ENCODE measurements around the gene GPR37L1. TPM values are rescaled to one million over a fixed set of nuclear protein-coding genes. Genes with fewer than 3 reads are reported as not detected.
A peak's percentile ranks its signal among the peaks of the same experiment; 100 is the strongest.

The GPR37L1 gene
- total and polyA plus RNA-seq, 2 of the 4 experiments (the other 2 are of a cell fraction): 0.02 TPM; not detected in 1

- no peaks in the 10 kb centered on the region for H4K20me1 ChIP-seq (ENCODE audit: insufficient read depth, low read length)
- no peak overlapping the region for H4K5ac ChIP-seq (ENCODE audit: low read depth, low read length)
- no peaks in the 10 kb centered on the region for H3K9me3 ChIP-seq (ENCODE audit: control insufficient read depth, insufficient read depth, low read length)
- no peak overlapping the region for H2BK20ac ChIP-seq (ENCODE audit: low read depth, low read length)
- H3K36me3 ChIP-seq (ENCODE audit: control insufficient read depth, insufficient read depth, low read length): no peaks in the 10 kb centered on the region
- H3K18ac ChIP-seq (ENCODE audit: low read depth, low read length): no peak overlapping the region
- H3K4me2 ChIP-seq (ENCODE audit: low read depth, low read length): no peak overlapping the region
- H4K91ac ChIP-seq (ENCODE audit: insufficient read depth, low read depth, low read length): no peak overlapping the region
- H3K56ac ChIP-seq (ENCODE audit: extremely low read depth, insufficient read depth, low read length): no peak overlapping the region
- no TSS peak for BruUV-seq (replicated peaks)
- intact Hi-C loops (cut with micrococcal nuclease) (loop anchor here (10.0 kb wide), 1 partner anchor 891 kb away; no protein-coding TSS in a partner anchor), in situ Hi-C loops (cut with MboI; ENCODE audit: low sequenced_read_pairs) (no loop called here), dilution Hi-C loops (cut with HindIII; ENCODE audit: low sequenced_read_pairs, unreplicated experiment) (no loop called here)
- TF ChIP-seq MAZ (IDR thresholded peaks at IDR 0.05; ENCODE audit: borderline replicate concordance, low read depth, low read length) (no peak), FOS (IDR thresholded peaks at IDR 0.05; ENCODE audit: low read depth, low read length) (no peak), NFE2L2 (IDR thresholded peaks at IDR 0.05; ENCODE audit: low read depth, low read length) (no peak), USF2 (IDR thresholded peaks at IDR 0.05; ENCODE audit: low read depth, low read length) (no peak), MAFK (IDR thresholded peaks at IDR 0.05; ENCODE audit: low read depth, low read length) (no peak), CTCF (conservative IDR thresholded peaks at IDR 0.05; ENCODE audit: low read depth, low read length) (no peak), CEBPB (IDR thresholded peaks at IDR 0.05; ENCODE audit: low read depth, low read length) (no peak), POLR2A (IDR thresholded peaks at IDR 0.05; ENCODE audit: low read depth, low read length) (no peak), ELK1 (IDR thresholded peaks at IDR 0.05; ENCODE audit: borderline replicate concordance, low read depth, low read length) (no peak), RFX5 (IDR thresholded peaks at IDR 0.05; ENCODE audit: low read depth, low read length) (no peak), RCOR1 (IDR thresholded peaks at IDR 0.05; ENCODE audit: insufficient replicate concordance, low read length) (no peak), SMC3 (IDR thresholded peaks at IDR 0.05; ENCODE audit: low read depth, low read length) (no peak), CHD1 (IDR thresholded peaks at IDR 0.05; ENCODE audit: low read depth, low read length) (no peak)
- POLR2A ChIA-PET (ENCODE audit: unreplicated experiment): no interaction called here
- ATAC-seq (ENCODE audit: low read depth) (no peak), DNase-seq (peak; percentile 12)
- no peak overlapping the region for H3K9ac ChIP-seq (ENCODE audit: low read depth, low read length)
- no peak overlapping the region for H3K4me3 ChIP-seq (ENCODE audit: insufficient read depth, low read depth, low read length)
- CTCF ChIA-PET: interaction anchor here (1.0 kb wide), 1 partner anchor 11 kb away, joined by 5 read pairs; no protein-coding TSS in a partner anchor
- H3K14ac ChIP-seq (replicated peaks; ENCODE audit: low read depth, low read length): no peak overlapping the region
- H2BK15ac ChIP-seq (ENCODE audit: low read depth, low read length): no peak overlapping the region
- peaks cover 47% of the 10 kb centered on the region for H3K27me3 ChIP-seq (ENCODE audit: control insufficient read depth, insufficient read depth, low read length)
- no peak overlapping the region for H2AFZ ChIP-seq (replicated peaks; ENCODE audit: low read length, poor library complexity)
- no peak overlapping the region for H3K27ac ChIP-seq (ENCODE audit: insufficient read depth, low read length)
- H2AK9ac ChIP-seq (replicated peaks; ENCODE audit: low read depth, low read length, poor library complexity): no peak overlapping the region
- no peaks in the 10 kb centered on the region for H3K79me1 ChIP-seq (ENCODE audit: low read depth in 1 of 2, low read length in 2 of 2)
- 77% methylated on average over 3 of the region's 9 CpGs; no CpG with 5 or more reads in 1 of the 2 experiments for WGBS, 2 experiments (ENCODE audit: extremely low coverage in 2 of 2, insufficient read length in 1 of 2)
- no peak overlapping the region for H3K4ac ChIP-seq (ENCODE audit: low read depth, low read length)
- no peak overlapping the region for H2BK5ac ChIP-seq (ENCODE audit: low read depth, low read length, poor library complexity, severe bottlenecking)
- H4K8ac ChIP-seq (ENCODE audit: low read depth in 2 of 2, low read length in 2 of 2): no peak overlapping the region
- H3K9me1 ChIP-seq (ENCODE audit: insufficient read depth, low read length): no peaks in the 10 kb centered on the region
- H2BK120ac ChIP-seq (ENCODE audit: low read depth, low read length): no peak overlapping the region
- no peak overlapping the region for H3K23ac ChIP-seq (ENCODE audit: low read depth, low read length)
- no peaks in the 10 kb centered on the region for H3K4me1 ChIP-seq (ENCODE audit: control insufficient read depth, insufficient read depth, low read length)
- no peak overlapping the region for H2AK5ac ChIP-seq (ENCODE audit: low read depth, low read length)
Measured at GRCh38 chr1:202165942-202166843, 43.5 kb downstream of the GPR37L1 start.

All from IMR-90 (cell line).